Measurements from ENCODE around the gene NR6A1.

GRCh38 chr9:124537926-124538325, 233.2 kb downstream of the NR6A1 start:
- TF ChIP-seq CTCF (conservative IDR thresholded peaks at IDR 0.05; ENCODE audit: low read depth in 2 of 2) (no peak), ZNF331 (CRISPR knock-in tag; IDR thresholded peaks at IDR 0.05; ENCODE audit: low read depth) (no peak), EZH2 (IDR thresholded peaks at IDR 0.05; ENCODE audit: low read depth, unreplicated experiment) (no peak), POLR2AphosphoS5 (IDR thresholded peaks at IDR 0.05; ENCODE audit: low read depth) (no peak), CREB1 (CRISPR knock-in tag; IDR thresholded peaks at IDR 0.05; ENCODE audit: low read depth) (no peak), REST (IDR thresholded peaks at IDR 0.05; ENCODE audit: unreplicated experiment) (no peak)
